Activated naive CD4-positive, alpha-beta T cell (primary cell): Measurements from ENCODE around the gene GNG4.
"Not testable (repeated sequence)": the region's sequence is repeated elsewhere in the genome, so short reads cannot be mapped to it uniquely, and the experiment has no call there.

Source experiments
- DNase-seq, 4 experiments: peaks; one replicate each; lab custom pipeline; 2025; lab: John Stamatoyannopoulos, UW

Gene GNG4

DNA sequence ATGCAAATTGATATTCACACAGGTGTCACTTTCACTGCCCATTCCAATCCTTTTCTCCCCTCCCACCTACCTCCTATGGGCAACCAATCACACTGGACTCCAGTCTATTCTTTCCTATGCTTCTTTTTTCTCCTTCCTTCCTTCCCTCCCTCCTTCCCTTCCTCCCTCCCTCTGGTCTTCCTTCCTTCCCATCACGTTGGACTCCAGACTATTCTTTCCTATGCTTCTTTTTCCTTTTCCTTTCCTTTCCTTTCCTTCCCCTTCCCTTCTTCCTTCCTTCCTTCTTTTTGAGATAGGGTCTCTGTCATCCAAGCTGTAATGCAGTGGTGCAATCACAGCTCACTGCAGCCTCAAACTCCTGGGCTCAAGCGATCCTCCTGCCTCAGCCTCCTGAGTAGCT lies 64.6 kb downstream of the GNG4 start:
- no peak for DNase-seq

DNA sequence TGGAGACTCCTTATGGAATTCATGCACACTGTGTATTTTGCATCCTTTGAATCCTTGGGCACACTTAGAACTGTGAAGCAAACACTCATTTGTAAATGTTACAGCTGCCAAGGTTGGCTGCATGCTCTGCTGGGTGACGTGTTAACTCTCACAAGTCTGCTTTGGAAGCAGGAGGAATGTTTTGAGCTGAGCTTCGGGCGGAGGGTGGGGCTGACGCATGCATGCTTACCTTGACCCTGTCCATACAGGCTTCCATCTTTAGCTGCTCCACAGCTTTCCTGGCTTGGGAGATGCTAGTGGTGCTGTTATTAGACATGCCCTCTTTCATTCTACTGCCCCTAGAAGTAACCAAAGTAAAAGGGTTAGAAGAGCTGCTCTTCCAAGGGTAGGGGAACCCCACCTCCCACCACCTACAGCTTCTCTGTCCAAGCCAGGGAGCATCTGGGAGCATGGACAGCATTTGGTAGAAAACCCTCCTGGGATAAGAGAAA lies 66.0 kb downstream of the GNG4 start:
- no peak for DNase-seq

DNA sequence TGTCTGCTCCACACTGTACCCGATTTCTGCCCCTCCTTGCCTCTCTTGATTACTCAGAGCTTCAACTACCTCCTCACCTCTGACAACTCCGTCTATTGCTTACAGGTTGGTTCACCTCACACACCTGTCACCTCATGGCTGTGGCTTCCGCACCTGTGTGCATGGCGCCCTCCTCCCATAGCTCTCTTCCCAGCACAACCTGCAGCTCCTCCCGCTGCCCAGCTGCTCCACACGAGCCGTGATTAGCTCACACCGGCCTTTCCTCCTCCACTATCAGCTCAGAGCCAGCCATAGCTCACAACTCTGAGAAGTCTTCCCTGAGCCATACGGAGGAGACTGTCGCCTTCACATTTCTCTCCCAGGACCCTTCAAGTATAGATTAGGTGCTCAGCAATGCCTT lies 67.5 kb downstream of the GNG4 start:
- DNase-seq = no peak

DNA sequence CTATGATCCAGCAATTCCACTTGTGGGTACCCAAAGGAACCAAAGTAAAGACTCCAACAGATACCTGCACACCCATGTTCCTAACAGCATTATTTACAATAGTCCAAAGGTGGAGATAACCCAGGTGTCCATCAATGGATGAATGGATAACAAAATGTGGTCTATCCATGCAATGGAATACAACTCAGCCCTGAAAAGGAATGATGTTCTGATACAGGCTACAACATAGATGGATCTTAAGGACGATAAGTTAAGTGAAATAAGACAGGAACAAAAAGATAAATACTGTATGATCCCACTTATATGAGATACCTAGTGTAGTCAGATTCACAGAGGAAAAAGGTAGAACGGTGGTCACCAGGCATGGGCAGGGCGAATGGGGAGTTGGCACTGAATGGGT lies 69.7 kb downstream of the GNG4 start:
- no peak for DNase-seq

DNA sequence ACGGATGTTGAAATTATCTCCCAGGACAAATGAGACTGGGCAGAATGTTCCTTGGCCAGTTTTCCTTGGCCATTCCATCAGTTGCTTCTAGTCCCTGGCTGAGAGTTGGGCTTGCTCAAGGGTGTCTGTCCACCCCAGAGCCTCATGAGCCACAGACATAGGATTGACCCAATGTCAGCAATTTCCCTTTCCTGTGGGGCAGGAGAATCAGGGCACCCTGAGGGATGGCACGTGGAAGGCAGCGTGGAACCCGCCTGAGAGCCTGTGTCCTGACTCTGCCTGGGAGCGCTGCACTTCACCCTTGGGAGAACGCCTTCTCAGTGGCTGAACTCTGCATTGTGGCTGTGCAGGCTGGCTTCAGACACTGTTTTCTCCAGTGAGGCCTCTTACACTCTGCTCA lies 74.0 kb downstream of the GNG4 start:
- DNase-seq = no peak

DNA sequence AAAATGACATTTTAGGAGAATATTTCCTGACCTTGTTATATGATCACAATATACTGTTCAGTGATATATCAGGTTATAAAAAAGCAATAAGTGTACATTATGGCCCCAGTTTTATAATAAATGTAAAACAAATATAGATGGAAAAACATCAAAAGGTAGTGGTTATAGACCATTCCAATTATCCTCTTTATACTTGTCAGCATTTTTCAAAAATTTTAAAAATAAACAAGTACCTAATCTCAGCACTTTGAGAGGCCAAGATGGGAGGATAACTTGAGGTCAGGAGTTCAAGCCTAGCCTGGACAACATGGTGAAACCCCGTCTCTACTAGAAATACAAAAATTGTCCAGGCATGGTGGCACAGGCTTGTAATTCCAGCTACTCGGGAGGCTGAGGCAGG lies 75.7 kb downstream of the GNG4 start:
- no peak for DNase-seq

DNA sequence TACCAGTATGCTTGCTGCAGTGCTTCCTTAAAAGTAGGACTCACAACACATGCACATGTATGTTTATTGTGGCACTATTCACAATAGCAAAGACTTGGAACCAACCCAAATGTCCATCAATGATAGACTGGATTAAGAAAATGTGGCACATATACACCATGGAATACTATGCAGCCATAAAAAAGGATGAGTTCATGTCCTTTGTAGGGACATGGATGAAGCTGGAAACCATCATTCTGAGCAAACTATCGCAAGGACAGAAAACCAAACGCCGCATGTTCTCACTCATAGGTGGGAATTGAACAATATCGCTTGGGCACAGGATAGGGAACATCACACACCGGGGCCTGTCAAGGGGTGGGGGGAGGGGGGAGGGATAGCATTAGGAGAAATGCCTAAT lies 76.6 kb downstream of the GNG4 start:
- not testable (repeated sequence) for DNase-seq

DNA sequence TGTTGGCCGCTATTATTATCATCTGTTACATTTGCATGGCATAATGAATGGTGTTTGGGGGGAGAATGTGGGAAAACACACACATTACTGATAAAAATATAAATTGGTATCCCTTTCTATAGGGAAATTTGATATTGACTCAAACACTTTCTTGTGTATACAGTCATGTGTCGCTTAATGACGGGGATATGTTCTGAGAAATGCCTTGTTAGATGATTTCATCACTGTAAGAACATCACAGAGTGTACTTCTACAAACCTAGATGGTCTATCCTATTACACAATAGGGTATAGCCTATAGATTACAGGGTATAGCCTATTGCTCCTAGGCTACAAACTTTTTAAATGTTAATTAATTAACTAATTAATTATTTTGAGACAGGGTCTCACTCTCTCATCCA lies 78.1 kb downstream of the GNG4 start:
- DNase-seq = no peak

DNA sequence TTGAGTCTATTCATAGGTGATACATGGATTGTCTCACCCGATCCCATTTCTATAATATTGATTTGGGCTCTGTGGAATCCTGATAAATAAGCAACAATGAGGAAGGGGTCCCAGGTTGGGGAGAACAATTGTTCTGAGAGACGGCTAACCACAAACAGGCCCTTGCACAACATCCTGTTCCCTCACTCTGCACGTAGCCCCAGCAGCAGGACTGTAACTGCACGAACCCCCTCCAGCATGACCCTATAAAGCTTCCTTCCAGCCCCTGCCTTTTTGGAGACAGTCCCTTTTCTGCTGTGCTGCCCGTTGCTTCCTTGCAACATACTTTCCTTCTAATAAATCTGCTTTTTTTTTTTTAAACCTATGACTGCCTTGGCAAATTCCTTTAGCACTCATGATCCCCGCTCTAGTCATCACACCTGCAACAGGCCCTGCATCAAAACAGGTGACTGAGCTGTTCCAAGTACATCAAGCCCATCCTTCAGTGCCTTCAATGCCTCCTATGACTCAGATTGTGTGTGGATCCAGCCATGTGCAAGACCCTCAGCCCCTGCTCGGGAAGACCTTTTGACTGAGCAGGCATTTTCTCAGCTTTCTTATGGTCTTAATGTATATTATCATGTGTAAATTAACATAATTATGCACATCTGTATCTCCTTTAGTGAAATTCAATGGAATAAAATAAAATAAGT lies 81.6 kb downstream of the GNG4 start:
- DNase-seq = no peak

DNA sequence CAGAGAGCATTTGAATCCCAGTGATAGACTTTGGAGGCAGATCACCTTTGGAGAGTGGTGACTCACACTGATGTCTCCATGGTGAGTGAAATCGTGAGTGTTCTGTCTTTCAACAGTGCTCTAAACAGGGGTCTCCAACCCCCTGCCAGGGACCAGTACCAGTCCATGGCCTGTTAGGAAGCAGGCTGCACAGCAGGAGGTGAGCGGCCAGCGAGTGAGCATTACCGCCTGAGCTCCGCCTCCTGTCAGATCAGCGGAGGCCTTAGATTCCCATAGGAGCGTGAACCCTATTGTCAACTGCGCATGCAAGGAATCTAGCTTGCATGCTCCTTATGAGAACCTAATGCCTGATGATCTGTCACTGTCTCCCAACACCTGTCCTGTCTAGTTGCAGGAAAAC lies 83.5 kb downstream of the GNG4 start:
- no peak for DNase-seq

DNA sequence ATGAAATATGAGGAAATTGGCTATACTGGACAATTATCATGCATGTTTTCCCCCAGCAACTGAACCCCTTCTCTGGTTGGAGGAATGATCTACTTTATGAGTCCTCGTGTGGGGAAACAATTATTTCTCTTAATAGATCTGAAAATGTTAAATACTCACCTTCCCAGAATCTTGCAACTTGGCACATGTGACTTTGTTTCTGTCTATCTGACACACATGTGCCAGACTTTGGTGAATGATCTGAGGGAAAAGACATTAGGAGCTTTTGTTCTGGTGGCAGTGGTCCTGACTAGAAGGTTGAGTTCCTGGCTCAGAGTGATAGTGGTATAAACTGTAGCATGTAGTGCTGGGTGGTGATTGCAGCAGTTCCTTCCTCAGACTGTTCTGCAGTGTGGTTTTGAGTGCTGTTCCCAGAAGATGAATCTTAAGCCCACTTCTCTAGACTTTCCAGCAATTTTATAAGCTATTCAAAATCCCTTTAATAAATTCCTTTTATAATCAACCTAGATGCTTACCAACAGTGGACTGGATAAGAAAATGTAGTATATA lies 86.0 kb downstream of the GNG4 start:
- DNase-seq = no peak

DNA sequence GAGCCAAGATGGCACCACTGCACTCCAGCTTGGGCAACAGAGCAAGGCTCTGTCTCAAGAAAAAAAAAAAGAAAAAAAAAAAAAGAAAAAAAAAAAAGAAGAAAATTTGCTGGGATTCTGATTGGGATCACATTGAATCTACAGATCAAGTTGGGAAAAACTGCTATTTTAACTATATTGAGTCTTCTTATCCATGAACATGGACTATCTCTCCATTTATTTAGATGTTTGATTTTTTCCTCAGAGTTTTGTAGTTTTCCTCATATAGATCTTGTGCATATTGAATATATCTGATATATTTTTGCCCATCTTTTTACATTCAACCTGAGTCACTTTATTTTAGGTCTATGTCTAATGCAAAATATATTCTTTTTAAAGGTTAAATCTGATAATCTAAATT lies 87.0 kb downstream of the GNG4 start:
- DNase-seq = no peak

DNA sequence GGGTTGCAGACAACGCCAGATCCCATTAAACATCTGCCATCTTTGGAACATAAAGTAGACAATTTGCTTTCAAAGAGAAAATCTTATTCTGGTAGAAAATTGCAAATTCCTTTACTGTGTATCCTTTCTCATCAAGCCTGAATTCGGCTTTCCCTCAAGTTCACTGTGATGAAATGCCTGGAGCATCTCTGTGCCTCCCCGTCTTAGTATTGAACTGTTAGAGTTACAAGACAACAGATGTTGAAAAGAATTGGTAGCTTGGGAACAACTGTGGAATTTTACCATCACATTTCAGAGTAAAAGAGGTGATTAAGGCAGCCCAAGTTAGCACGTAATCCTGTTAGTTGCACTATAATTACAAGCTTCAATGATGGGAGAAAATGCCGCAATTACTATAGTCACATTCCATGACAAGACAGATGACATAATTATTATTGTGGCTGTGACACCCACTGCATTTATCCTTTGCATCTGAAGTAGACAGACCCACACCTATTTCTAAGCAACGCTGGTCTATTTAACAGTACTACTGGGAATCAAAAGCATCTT lies 90.9 kb downstream of the GNG4 start:
- DNase-seq = no peak

DNA sequence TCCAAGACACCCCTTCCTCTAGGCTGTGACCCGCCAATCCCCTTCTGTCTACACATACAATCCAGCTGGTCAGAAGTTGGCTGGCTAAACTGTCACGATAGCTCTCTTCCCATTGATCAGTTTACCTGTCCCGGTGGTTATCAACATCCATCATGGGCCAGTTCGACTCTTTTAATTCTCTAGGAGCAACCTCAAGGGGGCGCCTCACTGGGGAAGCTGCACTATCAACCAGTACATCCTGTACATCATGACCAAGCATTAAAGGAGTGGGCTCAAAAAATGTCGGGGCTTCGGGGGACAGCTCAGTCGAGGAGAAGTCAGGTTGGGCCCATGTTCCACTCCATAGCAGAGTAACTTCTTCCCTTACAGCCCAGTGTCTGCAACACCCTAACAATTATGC lies 92.1 kb downstream of the GNG4 start:
- no peak for DNase-seq

DNA sequence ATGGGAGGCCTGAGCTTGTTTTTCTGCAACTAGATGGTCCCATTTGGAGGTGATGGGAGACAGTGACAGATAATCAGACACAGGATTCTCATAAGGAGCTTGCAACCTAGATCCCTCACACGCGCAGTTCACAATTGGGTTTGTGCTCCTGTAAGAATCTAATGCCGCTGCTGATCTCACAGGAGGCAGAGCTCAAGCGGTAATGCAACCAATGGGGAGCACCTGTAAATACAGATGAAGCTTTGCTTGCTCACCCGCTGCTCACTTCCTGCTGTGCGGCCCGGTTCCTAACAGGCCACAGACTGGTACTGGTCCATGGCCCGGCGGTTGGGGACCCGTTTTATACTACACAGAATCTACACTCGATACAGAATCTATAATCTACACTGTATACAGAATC lies 92.8 kb downstream of the GNG4 start:
- no peak for DNase-seq

DNA sequence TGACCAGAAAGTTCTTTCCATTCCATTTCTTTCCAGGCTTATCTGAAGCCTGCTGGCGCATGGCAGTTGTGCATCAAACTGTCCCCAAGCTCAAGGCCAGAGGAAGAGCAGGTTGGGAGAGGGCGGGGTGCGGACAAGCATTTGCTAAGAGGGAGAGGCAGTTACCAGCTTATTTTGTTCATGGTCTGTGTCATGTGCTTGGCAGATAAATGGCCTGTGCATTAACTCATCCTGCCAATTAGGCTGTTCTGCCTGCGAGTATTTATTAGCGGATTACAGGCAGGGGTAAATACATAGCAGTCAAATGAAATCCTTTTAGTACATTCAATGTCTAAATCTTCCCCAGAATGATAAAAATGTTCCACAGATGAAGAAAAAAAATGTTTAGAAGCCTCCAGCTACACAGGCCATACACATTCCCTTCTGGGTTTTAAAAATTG lies 96.5 kb downstream of the GNG4 start:
- no peak for DNase-seq

DNA sequence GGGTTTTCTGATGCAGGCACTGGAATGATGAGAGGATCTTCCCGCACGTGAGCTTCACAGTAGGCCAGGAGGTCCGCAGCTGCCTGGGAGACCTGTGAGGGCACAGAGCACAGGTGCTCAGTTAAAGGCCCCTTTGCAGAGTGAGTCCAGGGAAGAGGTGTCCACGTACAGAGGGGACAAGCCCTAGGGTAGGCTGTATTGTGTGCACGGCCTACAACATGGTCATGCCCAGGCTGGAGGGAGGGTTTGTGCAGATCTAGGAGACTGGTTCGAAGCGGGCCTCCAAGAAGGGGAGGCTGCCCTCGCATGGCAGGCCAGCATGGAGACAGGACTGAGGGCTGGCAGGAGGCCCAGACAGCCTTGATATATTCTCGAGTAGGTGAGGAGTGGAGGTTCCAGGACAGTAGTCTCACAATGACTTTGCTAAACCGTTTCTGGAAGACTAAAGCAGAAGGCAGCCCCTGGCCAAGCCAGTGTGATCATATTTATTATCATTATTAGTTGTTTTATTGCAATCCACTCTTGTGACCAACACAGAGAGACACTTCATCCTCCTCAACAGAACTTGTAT lies 97.4 kb downstream of the GNG4 start:
- DNase-seq = no peak

DNA sequence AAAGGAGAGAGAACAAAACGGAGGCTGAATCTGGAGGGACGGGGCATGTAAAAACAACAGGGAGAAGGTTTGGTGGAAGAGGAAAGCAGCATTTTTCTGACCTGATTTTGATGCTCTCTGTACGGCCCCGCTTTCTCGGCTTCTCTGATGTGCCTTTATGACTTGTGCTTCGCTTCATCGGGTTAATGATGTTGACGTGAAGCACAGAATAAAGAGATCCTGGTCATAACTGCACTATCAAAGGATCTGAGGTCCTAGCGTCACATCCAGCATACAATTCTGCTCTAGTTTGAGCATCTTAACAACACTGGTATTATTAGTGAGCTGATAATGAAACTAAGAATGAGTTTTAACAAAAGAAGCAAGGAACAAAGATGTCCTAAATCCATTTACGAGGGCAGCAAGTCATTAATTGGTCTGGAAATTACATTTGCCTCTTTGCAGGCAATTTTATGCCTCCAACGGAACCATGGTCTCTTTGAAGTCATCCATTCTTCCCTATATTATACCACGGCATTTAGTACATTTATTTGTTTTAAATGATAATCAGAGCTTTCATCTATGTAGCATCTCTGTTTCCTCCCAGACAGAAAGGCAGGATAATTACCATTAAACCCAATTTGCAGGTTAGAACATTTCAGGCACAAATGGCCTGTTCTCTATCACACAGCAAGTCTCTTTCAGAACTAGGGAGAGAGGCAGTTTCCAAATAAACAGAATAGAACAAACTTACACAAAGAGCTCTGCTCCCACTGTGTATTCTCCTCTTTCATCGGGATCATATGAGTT lies 100.0 kb downstream of the GNG4 start:
- DNase-seq = no peak

DNA sequence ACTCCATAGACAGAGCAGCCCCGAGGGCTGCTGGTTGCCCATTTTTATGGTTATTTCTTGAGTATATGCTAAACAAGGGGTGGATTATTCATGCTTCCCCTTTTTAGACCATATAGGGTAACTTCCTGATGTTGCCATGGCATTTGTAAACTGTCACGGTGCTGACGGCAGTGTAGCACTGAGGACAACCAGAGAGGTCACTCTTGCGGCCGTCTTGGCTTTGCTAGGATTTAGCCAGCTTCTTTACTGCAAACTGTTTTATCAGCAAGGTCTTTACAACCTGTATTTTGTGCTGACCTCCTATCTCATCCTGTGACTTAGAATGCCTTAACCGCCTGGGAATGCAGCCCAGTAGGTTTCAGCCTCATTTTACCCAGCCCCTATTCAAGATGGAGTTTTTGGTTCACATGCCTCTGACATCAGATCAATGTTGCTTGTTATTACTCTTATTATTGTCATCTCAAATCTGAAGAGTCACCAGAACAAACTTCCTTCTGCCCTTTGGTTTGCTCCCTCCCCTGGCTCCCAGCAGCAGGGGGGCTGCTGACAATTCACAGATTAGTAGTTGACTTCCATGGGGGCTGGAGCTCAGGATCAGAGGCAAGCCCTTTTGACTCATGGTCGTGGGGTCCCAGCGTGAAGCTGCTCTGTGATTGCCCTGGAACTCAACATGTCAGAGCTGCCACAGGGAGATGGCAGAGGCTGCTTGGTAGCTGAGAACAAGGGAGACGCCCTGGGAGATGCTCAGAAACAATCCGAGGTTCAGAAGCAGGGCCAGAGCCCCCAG lies 103.0 kb downstream of the GNG4 start:
- not testable (repeated sequence) for DNase-seq

DNA sequence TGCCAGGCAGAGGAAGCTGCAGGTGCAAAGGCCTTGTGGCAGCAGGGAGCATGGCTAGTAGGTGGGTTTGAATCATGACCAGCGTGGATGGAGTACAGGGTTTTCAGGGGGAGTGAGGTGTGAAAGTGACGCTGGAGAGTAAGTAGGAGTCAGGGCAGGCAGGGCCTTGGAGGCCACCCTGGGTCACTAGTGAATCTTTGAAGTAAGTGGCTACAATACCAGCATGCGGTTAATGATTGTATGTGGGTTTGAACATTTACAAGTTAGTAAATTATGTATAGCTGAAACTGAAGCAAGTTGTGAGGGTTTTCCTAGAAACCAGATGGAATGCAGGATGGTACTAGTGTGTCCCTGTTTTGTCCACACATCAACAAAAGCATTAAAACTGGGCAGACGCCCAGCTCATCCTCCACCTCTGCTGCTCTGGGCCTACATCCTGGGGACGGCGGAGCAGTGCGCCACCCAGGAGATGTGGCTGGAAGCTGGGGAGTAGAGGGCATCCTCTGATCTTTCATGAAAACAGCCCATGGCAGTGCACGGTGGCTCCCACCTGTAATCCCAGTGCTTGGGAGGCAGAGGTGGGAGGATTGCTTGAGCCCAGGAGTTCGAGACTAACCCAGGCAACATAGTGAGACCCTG lies 104.2 kb downstream of the GNG4 start:
- DNase-seq = no peak

DNA sequence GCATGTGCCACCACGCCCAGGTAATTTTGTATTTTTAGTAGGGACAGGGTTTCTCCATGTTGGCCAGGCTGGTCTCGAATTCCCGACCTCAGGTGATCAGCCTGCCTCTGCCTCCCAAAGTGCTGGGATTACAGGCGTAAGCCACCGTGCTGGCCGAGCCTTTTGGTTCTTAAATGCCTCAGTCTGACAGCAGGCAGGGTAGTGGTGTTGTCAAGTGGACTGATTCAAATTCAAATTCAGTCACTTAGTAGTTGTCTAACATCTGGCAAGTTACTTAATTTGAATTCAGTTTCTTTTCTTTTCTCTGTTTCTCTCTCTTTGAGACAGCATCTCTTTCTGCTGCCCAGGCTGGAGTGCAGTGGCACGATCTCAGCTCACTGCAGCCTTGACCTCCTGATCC lies 106.7 kb downstream of the GNG4 start:
- not testable (repeated sequence) for DNase-seq
